ENCODE results near the gene PRLR. TPM values are rescaled to one million over a fixed set of nuclear protein-coding genes. Genes with fewer than 3 reads are reported as not detected.

Gene PRLR
- total and polyA plus RNA-seq, 10 of the 15 experiments (the other 5 are each of a cell fraction or from before 2014, with no cell fraction given) = 0.03 to 8.1 (median 0.20) TPM

GRCh38 chr5:35160486-35161116, 69.7 kb downstream of the PRLR start (continued):
- TF ChIP-seq ZNF687 (IDR thresholded peaks at IDR 0.05) (peak; percentile 43; the same call in 1 of the 2 replicates), JUND (IDR thresholded peaks at IDR 0.05; ENCODE audit: low read depth, low read length) (no peak), ATF2 (IDR thresholded peaks at IDR 0.05; ENCODE audit: low read length) (no peak), KLF5 (IDR thresholded peaks at IDR 0.05; ENCODE audit: partially characterized antibody) (no peak), SMC3 (IDR thresholded peaks at IDR 0.05; ENCODE audit: borderline replicate concordance, low read length) (no peak), CREB1 (IDR thresholded peaks at IDR 0.05; ENCODE audit: low read depth) (no peak), POU2F2 (IDR thresholded peaks at IDR 0.05; ENCODE audit: borderline replicate concordance, low read depth, low read length) (no peak), KAT2A (conservative IDR thresholded peaks at IDR 0.05; ENCODE audit: control insufficient read depth, low read depth, low read length) (no peak), IRF4 (IDR thresholded peaks at IDR 0.05; ENCODE audit: low read depth, low read length) (no peak), IKZF1 (conservative IDR thresholded peaks at IDR 0.05) (no peak), CREM (IDR thresholded peaks at IDR 0.05; ENCODE audit: low read depth) (no peak), SKIL (IDR thresholded peaks at IDR 0.05; ENCODE audit: low read depth, poor library complexity, severe bottlenecking) (peak; percentile 88), NFXL1 (IDR thresholded peaks at IDR 0.05; ENCODE audit: borderline replicate concordance) (no peak), CUX1 (IDR thresholded peaks at IDR 0.05; ENCODE audit: insufficient replicate concordance, low read depth, low read length) (no peak), BCL11A (IDR thresholded peaks at IDR 0.05; ENCODE audit: low read depth, low read length) (peak; percentile 8; the same call in 1 of the 2 replicates), DPF2 (IDR thresholded peaks at IDR 0.05) (no peak), MYC (IDR thresholded peaks at IDR 0.05; ENCODE audit: insufficient read depth, insufficient read length, insufficient replicate concordance, low read length, severe bottlenecking) (no peak), POLR2AphosphoS5 (IDR thresholded peaks at IDR 0.05; ENCODE audit: low read length) (no peak)
